ENCODE results near the gene WWOX. TPM values are rescaled to one million over a fixed set of nuclear protein-coding genes. Genes with fewer than 3 reads are reported as not detected.

WWOX gene
- total and polyA plus RNA-seq, 2 of the 13 experiments (the other 11 are each of a cell fraction or from before 2014, with no cell fraction given) = 9.1 to 37.4 TPM

GRCh38 chr16:78677181-78677731, 577.8 kb downstream of the WWOX start:
- FAIRE-seq (peak; percentile 28), ATAC-seq (peak; percentile 54; the same call in 2 of the 3 replicates), DNase-seq (ENCODE audit: low spot score) (no peak)
- intact Hi-C loops (cut with micrococcal nuclease; ENCODE audit: unreplicated experiment) (no loop called here), in situ Hi-C loops (cut with HindIII; ENCODE audit: extremely low pct_ligation_motif_present, low pct_unique_long_range_greater_than_20kb) (no loop called here)
- CTCF ChIA-PET (ENCODE audit: low intra/inter-chr PET ratio, low total read pairs) = no interaction called here
- H3K9ac ChIP-seq (ENCODE audit: insufficient read depth, low read depth, low read length) = no peak overlapping the region
- H2AFZ ChIP-seq (ENCODE audit: low read length) = no peak overlapping the region
- no peak overlapping the region for H3K27ac ChIP-seq (ENCODE audit: extremely low read length, insufficient read depth, low read length)
- 28% methylated on average over 4 of the region's 4 CpGs for WGBS (ENCODE audit: low lambda C conversion rate)
- peaks cover 23% of the 10 kb centered on the region for H3K4me1 ChIP-seq (ENCODE audit: insufficient read depth, low read length)
- no peaks in the 10 kb centered on the region for H3K9me3 ChIP-seq (ENCODE audit: low read length)
- no peaks in the 10 kb centered on the region for H3K79me2 ChIP-seq (ENCODE audit: insufficient read depth, low read length)
- H3K36me3 ChIP-seq (replicated peaks in 1 of 2; ENCODE audit: control insufficient read depth in 1 of 2, insufficient read depth in 2 of 2, low read length in 2 of 2) = no peaks in the 10 kb centered on the region
- H3K4me3 ChIP-seq (replicated peaks in 1 of 3; ENCODE audit: insufficient read depth in 1 of 3, low read depth in 2 of 3, low read length in 3 of 3) = no peak overlapping the region
- no TSS peak for BruUV-seq (replicated peaks)
- POLR2A ChIA-PET = no interaction called here
- H3K27me3 ChIP-seq (ENCODE audit: control insufficient read depth in 1 of 2, insufficient read depth in 2 of 2, low read length in 2 of 2) = no peaks in the 10 kb centered on the region
- no peaks in the 10 kb centered on the region for H4K20me1 ChIP-seq (ENCODE audit: insufficient read depth, low read length)
- no peak overlapping the region for H3K4me2 ChIP-seq (ENCODE audit: low read depth, low read length)
- TF ChIP-seq, protein P1, sequence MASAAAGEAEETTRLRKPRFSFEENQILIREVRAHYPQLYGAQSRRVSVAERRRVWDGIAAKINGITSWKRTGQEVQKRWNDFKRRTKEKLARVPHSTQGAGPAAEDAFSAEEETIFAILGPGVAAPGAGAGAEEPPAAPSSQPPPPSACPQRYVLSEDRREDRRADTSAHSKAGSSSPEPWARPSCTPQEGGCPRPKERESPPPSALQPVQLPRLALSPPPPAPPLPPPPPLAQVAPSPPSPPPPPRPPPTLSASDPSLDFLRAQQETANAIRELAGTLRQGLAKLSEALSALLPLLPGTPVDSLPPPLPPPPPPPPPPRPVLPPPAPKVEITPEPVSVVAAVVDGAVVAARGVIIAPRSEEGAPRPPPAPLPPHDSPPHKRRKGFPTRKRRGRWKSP (CRISPR knock-in tag; IDR thresholded peaks at IDR 0.05) = no peak
- TF ChIP-seq, protein P2, sequence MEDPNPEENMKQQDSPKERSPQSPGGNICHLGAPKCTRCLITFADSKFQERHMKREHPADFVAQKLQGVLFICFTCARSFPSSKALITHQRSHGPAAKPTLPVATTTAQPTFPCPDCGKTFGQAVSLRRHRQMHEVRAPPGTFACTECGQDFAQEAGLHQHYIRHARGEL (CRISPR knock-in tag; IDR thresholded peaks at IDR 0.05) = no peak
- TF ChIP-seq ZNF234 (CRISPR knock-in tag; conservative IDR thresholded peaks at IDR 0.05) (no peak), SIN3A (IDR thresholded peaks at IDR 0.05; ENCODE audit: borderline replicate concordance, low read depth, low read length) (no peak), ZNF256 (CRISPR knock-in tag; conservative IDR thresholded peaks at IDR 0.05) (no peak), RELA (CRISPR knock-in tag; IDR thresholded peaks at IDR 0.05) (no peak), RAD21 (CRISPR knock-in tag; IDR thresholded peaks at IDR 0.05) (no peak), TCF12 (IDR thresholded peaks at IDR 0.05) (no peak), TCF12 (CRISPR knock-in tag; IDR thresholded peaks at IDR 0.05) (no peak), KDM3A (CRISPR knock-in tag; IDR thresholded peaks at IDR 0.05; ENCODE audit: low read depth) (no peak), ZNF713 (CRISPR knock-in tag; IDR thresholded peaks at IDR 0.05) (no peak)
- TF ChIP-seq, protein P3, sequence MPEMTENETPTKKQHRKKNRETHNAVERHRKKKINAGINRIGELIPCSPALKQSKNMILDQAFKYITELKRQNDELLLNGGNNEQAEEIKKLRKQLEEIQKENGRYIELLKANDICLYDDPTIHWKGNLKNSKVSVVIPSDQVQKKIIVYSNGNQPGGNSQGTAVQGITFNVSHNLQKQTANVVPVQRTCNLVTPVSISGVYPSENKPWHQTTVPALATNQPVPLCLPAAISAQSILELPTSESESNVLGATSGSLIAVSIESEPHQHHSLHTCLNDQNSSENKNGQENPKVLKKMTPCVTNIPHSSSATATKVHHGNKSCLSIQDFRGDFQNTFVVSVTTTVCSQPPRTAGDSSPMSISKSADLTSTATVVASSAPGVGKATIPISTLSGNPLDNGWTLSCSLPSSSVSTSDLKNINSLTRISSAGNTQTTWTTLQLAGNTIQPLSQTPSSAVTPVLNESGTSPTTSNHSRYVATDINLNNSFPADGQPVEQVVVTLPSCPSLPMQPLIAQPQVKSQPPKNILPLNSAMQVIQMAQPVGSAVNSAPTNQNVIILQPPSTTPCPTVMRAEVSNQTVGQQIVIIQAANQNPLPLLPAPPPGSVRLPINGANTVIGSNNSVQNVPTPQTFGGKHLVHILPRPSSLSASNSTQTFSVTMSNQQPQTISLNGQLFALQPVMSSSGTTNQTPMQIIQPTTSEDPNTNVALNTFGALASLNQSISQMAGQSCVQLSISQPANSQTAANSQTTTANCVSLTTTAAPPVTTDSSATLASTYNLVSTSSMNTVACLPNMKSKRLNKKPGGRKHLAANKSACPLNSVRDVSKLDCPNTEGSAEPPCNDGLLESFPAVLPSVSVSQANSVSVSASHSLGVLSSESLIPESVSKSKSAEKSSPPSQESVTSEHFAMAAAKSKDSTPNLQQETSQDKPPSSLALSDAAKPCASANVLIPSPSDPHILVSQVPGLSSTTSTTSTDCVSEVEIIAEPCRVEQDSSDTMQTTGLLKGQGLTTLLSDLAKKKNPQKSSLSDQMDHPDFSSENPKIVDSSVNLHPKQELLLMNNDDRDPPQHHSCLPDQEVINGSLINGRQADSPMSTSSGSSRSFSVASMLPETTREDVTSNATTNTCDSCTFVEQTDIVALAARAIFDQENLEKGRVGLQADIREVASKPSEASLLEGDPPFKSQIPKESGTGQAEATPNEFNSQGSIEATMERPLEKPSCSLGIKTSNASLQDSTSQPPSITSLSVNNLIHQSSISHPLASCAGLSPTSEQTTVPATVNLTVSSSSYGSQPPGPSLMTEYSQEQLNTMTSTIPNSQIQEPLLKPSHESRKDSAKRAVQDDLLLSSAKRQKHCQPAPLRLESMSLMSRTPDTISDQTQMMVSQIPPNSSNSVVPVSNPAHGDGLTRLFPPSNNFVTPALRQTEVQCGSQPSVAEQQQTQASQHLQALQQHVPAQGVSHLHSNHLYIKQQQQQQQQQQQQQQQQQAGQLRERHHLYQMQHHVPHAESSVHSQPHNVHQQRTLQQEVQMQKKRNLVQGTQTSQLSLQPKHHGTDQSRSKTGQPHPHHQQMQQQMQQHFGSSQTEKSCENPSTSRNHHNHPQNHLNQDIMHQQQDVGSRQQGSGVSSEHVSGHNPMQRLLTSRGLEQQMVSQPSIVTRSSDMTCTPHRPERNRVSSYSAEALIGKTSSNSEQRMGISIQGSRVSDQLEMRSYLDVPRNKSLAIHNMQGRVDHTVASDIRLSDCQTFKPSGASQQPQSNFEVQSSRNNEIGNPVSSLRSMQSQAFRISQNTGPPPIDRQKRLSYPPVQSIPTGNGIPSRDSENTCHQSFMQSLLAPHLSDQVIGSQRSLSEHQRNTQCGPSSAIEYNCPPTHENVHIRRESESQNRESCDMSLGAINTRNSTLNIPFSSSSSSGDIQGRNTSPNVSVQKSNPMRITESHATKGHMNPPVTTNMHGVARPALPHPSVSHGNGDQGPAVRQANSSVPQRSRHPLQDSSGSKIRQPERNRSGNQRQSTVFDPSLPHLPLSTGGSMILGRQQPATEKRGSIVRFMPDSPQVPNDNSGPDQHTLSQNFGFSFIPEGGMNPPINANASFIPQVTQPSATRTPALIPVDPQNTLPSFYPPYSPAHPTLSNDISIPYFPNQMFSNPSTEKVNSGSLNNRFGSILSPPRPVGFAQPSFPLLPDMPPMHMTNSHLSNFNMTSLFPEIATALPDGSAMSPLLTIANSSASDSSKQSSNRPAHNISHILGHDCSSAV (CRISPR knock-in tag; IDR thresholded peaks at IDR 0.05; ENCODE audit: borderline replicate concordance) = no peak
- TF ChIP-seq, protein P4, sequence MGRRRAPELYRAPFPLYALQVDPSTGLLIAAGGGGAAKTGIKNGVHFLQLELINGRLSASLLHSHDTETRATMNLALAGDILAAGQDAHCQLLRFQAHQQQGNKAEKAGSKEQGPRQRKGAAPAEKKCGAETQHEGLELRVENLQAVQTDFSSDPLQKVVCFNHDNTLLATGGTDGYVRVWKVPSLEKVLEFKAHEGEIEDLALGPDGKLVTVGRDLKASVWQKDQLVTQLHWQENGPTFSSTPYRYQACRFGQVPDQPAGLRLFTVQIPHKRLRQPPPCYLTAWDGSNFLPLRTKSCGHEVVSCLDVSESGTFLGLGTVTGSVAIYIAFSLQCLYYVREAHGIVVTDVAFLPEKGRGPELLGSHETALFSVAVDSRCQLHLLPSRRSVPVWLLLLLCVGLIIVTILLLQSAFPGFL (CRISPR knock-in tag; IDR thresholded peaks at IDR 0.05) = no peak
- TF ChIP-seq, protein P5, sequence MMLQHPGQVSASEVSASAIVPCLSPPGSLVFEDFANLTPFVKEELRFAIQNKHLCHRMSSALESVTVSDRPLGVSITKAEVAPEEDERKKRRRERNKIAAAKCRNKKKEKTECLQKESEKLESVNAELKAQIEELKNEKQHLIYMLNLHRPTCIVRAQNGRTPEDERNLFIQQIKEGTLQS (CRISPR knock-in tag; IDR thresholded peaks at IDR 0.05) = no peak
